ENCODE measurements around the gene PARP14.
"Not testable (repeated sequence)": the region's sequence is repeated elsewhere in the genome, so short reads cannot be mapped to it uniquely, and the experiment has no call there.

Gene PARP14

DNA sequence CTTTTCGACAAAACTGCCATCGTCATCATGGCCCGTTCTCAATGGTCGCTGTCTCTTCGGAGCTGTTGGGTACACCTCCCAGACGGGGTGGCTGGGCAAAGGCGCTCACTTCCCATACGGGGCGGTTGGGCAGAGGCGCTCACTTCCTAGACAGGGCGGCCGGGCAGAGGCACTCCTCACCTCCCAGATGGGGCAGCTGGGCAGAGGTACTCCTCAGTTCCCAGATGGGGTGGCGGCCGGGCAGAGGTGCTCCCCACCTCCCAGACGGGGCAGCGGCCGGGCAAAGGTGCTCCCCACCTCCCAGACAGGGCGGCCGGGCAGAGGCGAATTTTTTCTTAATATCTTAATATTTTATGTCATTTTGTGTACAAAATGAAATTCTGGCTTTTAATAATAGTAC lies 44.5 kb downstream of the PARP14 start:
- no peak for DNase-seq

DNA sequence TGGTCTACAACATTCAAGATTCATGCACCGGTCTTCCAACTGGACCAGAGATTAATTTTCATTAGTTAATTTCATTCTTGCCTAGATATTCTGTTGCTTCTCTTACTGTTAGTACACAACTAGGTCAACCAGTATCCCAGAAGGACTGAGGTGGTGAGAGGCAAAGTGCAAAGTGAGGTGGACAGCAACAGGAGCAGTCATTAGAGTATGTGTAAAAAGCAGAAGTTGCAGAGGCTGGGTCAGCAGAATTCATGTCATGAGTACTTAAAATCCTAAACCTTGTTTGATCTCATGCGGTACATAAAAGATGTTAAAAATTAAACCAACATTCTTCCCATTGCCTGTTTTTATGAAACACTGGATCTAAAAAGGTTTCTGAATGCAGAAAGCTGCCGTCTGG lies 46.7 kb downstream of the PARP14 start:
- DNase-seq: no peak

DNA sequence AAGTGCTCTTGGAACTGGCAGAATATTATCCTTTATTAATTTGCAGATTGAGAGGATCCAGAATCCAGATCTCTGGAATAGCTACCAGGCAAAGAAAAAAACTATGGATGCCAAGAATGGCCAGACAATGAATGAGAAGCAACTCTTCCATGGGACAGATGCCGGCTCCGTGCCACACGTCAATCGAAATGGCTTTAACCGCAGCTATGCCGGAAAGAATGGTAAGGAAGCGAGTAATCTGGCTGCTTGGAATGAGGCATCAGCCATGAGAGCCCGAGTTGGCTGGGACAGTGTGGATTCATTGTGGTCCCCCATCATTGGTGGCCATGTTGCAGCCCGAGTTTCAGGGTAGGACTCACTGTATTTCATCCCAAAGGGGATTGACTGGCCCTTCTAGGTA lies 47.1 kb downstream of the PARP14 start:
- DNase-seq: no peak

DNA sequence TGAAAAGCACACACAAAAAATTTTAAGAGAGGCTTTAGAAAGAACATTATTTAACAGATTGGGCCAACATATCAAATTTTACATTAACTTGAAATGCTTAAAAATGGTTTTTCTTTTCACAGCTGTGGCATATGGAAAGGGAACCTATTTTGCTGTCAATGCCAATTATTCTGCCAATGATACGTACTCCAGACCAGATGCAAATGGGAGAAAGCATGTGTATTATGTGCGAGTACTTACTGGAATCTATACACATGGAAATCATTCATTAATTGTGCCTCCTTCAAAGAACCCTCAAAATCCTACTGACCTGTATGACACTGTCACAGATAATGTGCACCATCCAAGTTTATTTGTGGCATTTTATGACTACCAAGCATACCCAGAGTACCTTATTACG lies 47.5 kb downstream of the PARP14 start:
- no peak for DNase-seq

DNA sequence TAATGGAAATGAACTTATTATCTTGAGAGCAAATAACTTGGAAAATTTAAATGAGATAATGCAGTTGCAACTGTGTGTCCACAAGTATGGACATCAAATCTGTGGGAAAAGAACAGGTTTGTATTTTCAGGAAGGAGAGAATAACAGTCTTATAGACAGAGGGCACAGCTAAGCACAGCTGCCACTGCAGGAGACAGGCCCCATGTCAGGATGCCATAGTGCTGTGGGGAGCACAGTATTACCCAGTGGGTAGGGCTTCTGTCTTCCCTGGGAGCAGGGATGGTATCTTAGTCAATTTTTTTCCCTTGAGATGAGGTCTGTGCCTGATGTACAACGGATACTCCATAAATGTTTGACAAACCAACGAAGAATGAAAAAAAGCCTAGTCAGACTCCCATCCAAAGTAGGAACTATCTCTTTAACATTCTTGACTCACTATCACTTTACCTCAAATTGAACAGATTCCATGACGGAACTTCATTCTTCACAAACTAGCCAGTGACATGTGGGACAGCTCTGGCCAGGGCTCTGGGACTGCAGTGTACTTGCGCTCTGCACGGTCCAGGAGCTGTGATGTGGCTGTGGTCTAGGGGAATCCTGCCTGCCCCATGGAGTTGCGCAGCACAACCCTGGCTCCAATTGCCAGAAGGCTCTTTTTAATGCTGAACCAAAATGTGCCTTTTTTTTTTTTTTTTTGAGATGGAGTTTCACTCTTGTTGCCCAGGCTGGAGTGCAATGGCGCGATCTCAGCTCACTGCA lies 48.3 kb downstream of the PARP14 start:
- no peak for DNase-seq

DNA sequence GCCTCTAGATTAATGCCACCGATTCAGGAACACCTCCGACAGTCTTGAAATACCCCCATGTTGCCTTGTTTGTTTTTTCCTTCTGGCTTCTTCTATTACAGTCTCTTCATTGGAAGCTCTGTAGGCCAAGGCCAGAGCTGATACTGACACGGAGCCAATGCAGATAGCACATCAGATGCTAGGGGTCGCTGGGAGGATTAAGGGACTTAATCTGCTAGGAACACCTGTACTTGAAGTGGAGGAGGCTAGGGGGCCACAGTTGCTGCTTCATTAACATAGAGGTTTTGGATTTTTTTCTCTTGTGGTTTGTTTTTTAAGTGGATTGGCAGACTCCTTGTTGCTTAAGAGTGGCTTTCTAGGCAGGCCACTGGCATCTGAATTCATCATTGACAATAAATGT lies 49.6 kb downstream of the PARP14 start:
- no peak for DNase-seq

DNA sequence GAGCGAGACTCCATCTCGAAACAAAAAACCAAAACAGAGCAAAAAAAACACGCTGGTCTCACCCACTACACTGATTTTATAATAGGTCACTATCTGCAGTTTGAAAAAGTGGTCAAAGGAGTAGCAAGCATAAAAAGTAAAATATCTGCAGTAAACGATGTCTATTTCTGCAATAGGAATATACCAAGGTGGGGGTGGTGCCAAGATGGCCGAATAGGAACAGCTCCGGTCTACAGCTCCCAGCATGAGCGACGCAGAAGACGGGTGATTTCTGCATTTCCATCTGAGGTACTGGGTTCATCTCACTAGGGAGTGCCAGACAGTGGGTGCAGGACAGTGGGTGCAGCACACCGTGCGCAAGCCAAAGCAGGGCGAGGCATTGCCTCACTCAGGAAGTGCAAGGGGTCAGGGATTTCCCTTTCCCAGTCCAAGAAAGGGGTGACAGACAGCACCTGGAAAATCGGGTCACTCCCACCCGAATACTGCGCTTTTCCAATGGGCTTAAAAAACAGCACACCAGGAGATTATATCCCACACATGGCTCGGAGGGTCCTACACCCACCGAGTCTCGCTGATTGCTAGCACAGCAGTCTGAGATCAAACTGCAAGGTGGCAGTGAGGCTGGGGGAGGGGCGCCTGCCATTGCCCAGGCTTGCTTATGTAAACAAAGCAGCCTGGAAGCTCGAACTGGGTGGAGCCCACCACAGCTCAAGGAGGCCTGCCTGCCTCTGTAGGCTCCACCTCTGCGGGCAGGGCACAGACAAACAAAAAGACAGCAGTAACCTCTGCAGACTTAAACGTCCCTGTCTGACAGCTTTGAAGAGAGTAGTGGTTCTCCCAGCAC lies 52.3 kb downstream of the PARP14 start:
- not testable (repeated sequence) for DNase-seq

DNA sequence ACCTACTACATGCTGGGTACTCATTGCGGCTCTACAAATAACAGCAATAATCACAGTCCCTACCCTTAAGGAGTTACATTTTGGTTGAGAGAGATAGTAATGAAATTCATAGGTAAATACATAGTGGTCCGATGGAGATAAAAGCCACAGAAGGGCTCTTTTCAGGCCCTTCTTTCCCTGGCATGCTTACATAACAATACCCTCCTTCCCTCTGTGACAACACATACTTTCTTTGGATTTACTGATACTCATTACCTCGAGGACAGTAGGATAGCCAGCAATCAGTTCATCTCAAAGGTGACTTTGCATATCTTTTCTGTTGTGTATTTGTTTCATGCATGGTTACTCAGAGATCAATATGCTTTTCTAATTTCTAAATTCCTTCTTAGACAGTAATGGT lies 58.5 kb downstream of the PARP14 start:
- no peak for DNase-seq

DNA sequence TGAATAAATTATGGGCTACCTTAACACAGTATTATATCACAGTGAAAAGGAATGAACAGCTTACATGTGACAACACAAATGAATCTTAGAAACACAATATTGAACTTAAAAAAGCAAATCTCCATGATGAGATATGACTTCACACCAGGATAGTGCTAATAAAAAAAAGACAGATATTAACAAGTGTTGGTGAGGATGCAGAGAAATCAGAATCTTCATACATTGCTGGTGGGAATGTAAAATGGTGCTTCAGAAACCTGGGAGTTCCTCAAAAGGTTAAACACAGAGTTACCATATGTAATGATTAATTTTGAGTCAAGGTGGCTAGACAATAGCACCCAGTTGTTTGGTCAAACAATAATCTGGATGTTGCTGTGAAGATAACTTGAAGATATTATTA lies 61.6 kb downstream of the PARP14 start:
- no peak for DNase-seq

DNA sequence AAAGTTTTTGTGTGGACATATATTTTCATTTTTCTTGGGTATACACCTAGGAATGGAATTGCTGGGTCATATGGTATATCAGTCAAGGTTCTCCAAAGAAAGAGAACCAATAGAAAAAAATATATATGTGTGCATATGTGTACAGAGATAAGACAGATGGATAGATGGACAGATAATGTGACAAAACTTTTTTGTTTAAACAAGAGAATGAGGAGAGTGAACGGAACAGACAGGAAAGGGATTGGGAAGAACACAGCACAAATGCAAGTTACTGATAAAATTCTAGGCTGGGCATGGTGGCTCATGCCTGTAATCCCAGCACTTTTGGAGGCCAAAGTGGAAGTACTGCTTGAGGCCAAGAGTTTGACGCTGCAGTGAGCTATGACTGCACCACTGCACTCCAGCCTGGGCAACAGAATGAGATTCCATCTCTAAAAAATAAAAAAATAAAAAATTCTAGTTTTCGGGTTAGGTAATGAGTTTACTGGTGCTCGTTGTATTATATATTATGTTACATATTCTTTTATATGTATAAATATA lies 63.0 kb downstream of the PARP14 start:
- no peak for DNase-seq

DNA sequence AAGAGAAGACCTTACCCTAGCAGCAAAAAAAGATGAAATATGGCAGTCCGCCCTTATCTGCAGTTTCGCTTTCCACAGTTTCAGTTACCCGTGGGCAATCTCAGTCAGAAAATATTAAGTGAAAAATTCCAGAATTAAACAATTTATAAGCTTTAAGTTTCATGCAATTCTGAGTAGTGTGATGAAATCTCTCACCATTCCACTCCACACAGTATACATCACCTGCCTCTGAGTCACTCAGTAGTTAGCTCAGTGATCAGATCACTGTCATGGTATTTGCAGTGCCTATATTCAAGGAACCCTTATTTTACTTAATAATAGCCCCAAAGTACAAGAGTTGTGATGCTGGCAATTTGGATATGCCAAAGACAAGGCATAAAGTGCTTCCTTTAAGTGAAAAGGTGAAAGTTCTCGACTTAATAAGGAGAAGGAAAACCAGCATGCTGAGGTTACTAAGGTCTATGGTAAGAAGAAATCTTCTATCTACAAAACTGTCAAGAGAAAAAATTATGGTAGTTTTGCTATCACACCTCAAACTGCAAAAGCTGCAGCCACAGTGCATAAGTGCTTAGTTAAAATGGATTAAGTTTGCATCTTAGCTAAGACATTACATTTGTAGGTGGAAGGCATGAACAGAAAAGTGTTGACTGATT lies 64.9 kb downstream of the PARP14 start:
- no peak for DNase-seq

DNA sequence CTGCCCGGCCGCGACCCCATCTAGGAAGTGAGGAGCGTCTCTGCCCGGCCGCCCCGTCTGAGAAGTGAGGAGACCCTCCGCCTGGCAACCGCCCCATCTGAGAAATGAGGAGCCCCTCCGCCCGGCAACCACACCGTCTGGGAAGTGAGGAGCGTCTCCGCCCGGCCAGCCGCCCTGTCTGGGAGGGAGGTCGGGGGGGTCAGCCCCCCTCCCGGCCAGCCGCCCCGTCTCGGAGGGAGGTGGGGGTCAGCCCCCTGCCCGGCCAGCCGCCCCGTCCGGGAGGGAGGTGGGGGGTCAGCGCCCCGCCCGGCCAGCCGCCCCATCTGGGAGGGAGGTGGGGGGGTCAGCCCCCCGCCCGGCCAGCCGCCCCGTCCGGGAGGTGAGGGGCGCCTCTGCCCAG lies 66.7 kb downstream of the PARP14 start:
- DNase-seq: not testable (repeated sequence)

DNA sequence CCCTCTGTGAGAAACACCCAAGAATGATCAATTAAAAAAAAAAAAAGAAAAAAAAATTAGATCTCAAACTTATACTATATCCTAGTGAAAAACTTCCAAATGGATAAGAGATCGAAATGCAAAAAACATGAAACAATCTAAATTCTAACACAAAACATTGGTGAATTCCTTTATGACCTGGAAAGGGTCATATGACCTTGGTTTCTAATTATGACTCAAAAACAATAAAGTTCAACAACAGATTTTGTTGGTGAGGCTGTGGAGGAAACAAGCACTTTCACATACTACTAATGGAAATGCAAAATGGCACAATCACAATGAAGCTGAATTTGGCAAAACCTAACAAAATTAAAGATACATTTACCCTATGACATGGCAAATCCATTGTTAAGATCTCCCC lies 67.7 kb downstream of the PARP14 start:
- no peak for DNase-seq

DNA sequence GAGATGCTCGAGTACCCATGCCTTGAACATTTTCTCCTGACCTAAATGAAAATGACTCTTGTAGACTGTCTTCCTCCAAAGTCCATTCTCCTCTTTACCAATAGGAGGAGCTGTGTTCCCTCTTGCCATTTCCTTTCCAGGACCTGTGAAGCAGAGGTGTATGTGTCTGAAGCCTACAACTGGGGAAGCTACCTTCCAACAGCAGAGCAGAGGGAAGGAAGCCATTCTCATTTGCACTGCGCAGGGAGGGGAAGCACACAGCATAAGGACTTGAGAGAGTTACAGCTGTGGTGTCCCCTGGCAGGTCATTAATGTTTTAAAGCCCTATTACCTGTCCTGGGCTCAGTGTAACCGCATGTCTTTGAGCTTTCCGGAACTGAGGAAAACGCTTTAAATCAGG lies 74.3 kb downstream of the PARP14 start:
- DNase-seq: peak; percentile 9

DNA sequence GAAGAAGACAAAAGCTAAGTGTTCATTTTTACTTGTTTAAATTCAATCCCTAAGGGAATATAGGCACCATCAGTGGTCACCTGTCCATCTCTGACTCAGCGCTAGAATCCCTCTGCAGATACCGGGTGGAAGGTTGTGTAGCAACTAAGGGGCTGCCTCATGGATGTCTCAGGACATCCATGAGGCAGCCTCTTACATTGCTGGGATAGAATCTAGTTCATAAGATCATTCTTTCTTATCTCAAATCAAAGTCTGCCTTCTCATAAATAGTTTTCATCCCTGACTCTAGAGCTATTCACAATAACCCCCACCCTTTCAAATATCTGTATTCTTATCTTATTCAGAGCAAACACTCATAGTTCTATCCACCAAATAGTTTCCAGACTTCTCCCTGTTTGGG lies 74.9 kb downstream of the PARP14 start:
- DNase-seq: no peak

DNA sequence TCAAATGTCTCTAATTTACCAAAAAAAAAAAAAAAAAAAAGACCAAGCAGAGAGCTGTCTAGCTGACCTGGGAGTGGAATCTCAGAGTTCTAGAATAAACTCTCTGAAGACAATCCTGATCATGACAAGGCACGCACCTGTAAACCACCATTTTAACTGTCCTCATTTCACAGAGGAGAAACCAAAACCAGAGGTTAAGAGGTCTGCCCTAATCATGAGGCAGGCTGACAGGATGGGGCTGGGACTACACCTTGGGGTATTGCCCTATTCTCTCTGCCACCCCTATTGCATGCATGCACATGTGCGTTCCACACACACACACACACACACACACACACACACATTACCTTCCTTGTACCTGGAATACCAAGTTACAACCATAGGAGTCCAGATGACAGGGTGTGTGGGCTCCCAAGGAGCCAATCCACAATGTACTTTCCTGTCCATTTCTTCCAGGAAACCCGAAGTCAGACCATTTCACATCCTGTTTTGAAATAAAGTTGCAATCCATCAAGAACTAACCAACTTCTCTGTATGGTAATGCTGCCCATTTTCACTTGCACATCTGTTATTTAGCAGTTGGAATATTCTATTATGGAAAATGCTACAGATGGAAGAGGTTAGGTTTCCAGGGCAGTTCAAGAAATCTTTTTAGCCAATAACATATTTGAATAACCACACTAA lies 78.4 kb downstream of the PARP14 start:
- no peak for DNase-seq

DNA sequence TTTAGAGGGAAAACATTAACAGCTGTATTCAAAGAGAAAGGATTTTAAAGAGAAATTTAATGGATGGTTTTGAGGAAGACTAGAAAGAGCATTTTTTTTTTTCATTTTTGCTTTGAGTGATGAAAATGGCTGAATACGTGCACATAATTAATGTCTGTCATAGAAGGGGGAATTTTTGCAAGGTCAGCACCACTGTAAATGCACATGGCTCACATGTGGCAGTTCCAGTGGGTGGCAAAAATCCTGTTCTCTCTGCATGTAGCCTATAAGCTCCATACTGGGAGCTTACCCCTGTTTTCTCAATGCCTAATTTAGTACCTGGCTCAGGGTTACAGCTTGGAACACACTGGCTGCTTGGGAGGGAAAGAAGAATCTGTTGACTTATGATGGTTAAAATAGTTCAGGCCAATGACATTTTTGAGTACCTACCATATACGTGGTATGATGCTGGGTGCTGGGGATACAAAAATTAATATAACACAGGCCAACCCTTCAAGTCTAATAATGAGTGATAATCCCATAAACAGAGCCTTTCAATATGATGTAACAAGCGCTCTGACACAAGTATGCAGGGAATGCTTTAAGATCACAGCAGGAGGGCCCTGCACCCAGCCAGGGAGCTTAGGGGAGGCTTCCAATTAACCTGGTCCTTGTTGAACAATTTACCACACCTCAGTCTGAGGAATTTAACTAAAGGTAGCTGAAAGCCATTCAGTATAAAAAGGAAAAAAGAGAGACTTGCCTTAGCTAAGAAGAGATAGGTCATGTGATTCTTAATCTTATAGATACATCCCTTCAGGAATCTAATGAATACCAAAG lies 80.0 kb downstream of the PARP14 start:
- DNase-seq: no peak

DNA sequence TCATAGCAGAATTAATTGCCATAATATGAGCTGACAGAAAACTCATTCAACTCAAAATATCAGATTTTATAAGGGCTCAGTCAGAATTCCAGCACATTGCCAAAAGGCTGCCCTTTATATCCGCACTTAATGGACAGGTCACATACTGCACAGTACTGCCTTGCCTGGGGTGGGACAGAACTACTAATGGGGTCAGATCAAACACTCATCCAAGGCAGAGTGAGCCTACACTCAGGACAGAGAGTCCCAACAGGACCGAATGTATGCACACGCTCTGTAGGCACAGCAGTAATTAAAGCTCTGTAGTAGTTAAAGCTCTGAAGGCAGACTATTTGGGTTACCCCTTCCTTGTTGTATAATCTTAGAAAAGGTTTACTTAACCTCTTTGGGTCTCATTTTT lies 85.8 kb downstream of the PARP14 start:
- DNase-seq: no peak

DNA sequence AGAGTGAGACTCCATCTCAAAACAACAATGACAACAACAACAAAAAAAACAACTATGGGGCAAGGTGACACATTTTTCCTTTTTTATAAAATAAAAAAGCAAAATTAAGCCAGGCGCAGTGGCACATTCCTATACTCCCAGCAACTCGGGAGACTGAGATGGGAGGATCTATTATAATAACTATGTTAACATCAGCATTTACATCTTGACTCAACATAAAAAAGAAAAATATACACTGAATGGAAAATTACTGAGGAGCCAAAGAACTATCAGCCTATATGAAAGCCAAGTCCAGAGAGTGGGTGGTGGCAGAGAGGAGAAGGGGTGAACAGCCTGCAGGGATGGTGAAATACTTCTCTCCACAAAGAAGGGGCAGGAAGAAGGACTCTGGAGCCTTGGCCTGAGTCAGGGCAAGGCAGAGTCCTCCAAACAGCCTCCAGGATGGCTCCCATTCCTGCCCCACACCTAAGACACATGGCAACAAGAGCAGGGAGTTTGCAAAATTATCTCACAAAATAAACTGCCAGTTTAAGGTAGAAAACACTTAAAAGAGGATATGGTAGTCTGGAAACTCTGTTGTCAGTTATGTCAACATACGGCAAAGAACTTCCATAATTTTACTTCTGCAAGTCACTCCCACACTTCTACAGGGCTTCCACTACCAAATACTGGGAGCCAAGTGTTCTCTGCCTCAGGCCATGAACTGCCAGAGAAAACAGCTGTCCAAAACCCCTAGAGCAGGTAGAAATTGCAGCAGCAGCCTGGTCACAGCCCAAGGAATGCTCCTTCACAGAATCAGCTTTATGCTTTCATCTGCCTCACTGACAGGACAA lies 87.1 kb downstream of the PARP14 start:
- no peak for DNase-seq

DNA sequence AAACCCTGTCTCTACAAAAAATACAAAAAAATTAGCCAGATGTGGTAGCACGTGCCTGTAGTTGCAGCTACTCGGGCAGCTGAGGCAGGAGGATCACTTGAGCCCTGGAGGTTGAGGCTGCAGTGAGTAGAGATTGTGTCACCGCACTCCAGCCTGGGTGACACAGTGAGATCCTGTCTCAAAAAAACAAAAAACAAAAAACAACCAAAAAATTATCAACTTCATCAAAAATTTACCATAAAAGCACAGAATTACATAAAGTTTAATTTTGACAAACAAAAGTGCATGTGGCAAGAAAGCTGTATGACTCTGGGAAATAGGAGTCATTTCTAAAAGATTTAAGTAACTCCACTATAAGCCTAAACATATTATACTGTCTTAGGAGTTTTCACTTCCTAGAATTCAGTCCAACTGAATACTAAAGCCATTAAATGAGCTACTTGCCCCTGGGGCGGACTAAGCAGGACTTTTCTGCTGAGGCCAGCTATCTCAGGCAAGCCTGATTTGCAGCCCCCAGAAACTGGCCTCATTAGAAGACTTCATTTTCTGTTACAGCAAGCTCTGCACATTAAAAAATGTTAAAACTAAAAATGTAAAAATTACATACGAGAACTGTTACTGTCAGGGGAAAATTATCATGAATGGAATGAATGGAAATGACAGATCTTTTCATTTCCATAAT lies 90.0 kb downstream of the PARP14 start:
- DNase-seq: no peak

DNA sequence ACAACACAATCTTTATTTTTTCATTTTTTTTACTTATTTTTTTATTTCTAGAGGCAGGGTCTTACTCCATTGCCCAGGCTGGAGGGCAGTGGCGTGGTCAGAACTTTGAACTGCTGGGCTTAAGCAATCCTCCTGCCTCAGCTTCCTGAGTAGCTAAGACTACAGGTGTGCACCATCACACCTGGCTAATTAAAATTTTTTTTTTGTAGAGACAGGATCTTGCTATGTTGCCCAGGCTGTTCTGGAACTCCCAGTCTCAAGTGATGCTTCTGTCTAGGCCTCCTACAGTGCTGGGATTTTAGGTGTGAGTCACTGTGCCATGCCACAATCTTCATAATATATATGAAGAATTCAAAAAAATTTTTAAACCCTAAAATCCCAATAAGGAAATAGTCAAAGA lies 92.2 kb downstream of the PARP14 start:
- no peak for DNase-seq

Measured in CD4-positive, alpha-beta T cell treated with Interleukin-17A for 4 hours (primary cell).